ENCODE data around the gene SMARCD2.
"Not testable (repeated sequence)": the region's sequence is repeated elsewhere in the genome, so short reads cannot be mapped to it uniquely, and the experiment has no call there.

SMARCD2 gene

DNA sequence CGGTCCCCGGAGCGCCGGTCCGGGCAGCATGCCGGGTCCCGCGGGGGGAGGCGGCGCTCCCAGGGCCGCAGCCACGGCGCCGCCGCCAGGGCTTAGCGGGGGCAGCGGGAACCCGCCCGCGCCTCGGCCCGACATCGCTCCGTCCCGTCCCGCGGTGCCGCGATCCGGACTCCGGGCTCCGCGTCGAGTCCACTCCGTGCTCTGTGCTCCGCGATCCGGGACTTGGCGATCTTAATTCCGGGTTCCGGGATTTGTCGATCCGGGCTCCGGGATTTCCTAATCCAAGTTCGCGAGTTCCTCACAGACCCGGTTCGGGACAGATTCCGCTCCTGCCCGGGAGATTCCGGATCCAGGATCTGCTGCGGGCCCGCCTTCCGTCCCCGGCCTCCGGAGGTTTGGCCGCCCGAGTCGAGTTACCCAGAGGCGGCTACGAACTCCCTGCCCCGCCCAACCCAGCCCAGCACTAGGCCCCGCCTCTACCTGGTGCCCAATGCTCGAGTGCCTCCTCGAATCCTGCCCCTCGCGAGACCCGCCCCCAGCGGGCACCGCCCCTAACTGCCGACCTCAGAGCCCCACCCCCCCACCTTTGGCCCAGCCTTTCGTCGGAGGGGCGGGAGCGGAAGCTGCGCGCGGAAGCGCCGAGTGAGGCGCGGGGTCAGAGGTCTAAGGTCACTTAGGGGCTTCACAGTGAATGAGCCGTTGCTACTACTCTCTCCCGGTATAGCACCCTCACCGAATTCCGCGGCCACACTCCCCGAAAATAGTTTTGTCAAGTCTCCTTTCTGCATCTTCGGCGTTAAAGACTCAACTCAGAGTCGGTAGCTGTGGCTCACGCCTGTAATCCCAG lies at the start of gene SMARCD2:
Gene SMARCD2, minus strand, starts transcription at position 146 of the 847 bp plus-strand sequence. Its CDS starts 11 bp downstream, at position 135.
- no peaks in the 10 kb centered on the region for H3K36me3 ChIP-seq (ENCODE audit: control insufficient read depth, insufficient read depth, low read length)
- H3K9me3 ChIP-seq (ENCODE audit: control insufficient read depth, insufficient read depth, low read depth, low read length), result no peaks in the 10 kb centered on the region
- H3K4me1 ChIP-seq (ENCODE audit: control insufficient read depth, insufficient read depth, low read length), result peaks cover 31% of the 10 kb centered on the region
- peak within 1 kb of the TSS; percentile 88 for H3K4me3 ChIP-seq (ENCODE audit: low read depth, low read length)
- H3K9ac ChIP-seq (ENCODE audit: low read length), result peak within 1 kb of the TSS; percentile 87
- H3K27ac ChIP-seq (ENCODE audit: low read depth, low read length), result peak within 1 kb of the TSS; percentile 50; the same call in 1 of the 2 replicates
- peaks cover 2% of the 10 kb centered on the region; the same call in 1 of the 2 replicates for H3K27me3 ChIP-seq (ENCODE audit: control insufficient read depth, insufficient read depth, low read length)

DNA sequence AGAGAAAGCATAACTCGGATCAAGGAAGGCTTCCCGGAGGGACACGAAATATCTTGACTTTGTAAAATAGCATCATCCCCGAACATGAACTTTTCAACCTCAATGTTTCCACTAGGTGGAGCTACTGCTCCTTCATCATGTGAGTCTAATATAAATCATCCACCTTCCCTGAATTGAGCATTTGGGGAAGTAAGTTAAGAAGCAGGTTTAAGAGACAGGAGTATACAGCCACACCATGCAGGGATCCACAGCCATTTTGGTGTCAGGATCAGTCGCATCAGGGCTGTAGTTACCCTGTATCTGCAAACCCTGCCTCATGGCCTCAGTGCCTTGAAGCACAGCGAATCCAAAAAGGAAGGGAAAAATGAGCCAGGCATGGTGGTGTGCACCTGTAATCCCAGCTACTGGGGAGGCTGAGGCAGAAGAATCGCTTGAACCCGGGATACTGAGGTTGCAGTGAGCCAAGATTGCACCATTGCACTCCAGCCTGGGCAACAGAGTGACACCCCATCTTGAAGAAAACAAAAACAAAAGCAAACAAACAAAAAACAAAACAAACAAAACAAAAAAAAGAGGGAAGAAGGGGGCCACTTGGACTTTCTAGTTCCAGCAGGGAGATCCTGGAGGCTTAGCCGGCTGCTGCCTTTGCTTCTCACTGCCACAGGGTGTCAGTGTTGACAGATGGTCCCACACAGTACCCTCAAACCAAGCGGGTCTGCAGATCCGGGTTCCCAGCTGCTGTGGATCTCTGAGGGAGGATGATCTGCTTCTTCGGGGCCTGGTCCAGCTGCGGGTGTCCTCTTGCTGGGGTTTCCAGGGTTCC lies 46.8 kb upstream of the SMARCD2 start:
- not testable (repeated sequence) for H3K4me3 ChIP-seq (ENCODE audit: low read depth, low read length); H3K27me3 ChIP-seq (ENCODE audit: control insufficient read depth, insufficient read depth, low read length); H3K4me1 ChIP-seq (ENCODE audit: control insufficient read depth, insufficient read depth, low read length); H3K9ac ChIP-seq (ENCODE audit: low read length); H3K9me3 ChIP-seq (ENCODE audit: control insufficient read depth, insufficient read depth, low read depth, low read length); H3K27ac ChIP-seq (ENCODE audit: low read depth, low read length); H3K36me3 ChIP-seq (ENCODE audit: control insufficient read depth, insufficient read depth, low read length)

DNA sequence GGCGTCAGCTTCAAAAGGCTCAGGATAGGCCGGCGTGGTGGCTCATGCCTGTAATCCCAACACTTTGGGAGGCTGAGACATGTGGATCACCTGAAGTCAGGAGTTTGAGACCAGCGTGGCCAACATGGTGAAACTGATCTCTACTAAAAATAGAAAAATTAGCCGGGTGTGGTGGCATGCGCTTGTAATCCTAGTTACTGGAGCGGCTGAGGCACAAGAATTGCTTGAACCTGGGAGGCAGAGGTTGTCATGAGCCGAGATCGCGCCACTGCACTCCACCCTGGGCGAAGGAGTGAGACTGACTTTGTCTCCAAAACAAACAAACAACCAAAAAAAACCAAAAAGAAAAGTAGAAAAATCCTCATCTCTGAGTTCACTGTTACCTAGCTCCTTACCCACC lies 42.6 kb upstream of the SMARCD2 start:
- not testable (repeated sequence) for H3K4me3 ChIP-seq (ENCODE audit: low read depth, low read length); H3K36me3 ChIP-seq (ENCODE audit: control insufficient read depth, insufficient read depth, low read length); H3K27me3 ChIP-seq (ENCODE audit: control insufficient read depth, insufficient read depth, low read length); H3K9me3 ChIP-seq (ENCODE audit: control insufficient read depth, insufficient read depth, low read depth, low read length); H3K9ac ChIP-seq (ENCODE audit: low read length); H3K27ac ChIP-seq (ENCODE audit: low read depth, low read length)
- peaks cover 14% of the 10 kb centered on the region for H3K4me1 ChIP-seq (ENCODE audit: control insufficient read depth, insufficient read depth, low read length)

DNA sequence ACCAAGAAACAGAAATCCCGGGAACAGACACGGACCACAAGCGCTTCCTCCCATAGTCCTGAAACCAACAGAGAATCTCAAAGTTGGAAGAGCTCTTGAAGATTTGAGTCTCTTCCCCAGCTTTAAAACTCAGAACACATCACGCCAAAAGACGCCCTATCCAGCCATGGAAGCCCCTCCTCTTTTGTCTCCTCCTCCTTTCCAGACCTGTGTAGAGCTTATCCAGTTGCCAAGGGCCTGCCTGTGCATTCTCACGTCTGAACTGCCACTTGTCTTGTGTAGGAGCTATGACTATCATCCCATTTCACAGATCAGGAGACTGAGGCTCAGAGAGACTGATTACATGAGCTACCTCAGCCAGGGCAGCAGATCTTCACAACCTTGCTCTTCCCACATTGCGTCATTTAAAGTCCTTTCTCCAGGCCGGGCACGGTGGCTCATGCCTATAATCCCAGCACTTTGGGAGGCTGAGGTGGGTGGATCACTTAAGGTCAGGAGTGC lies 40.2 kb upstream of the SMARCD2 start:
- not testable (repeated sequence) for H3K27me3 ChIP-seq (ENCODE audit: control insufficient read depth, insufficient read depth, low read length); H3K9ac ChIP-seq (ENCODE audit: low read length); H3K9me3 ChIP-seq (ENCODE audit: control insufficient read depth, insufficient read depth, low read depth, low read length); H3K27ac ChIP-seq (ENCODE audit: low read depth, low read length); H3K36me3 ChIP-seq (ENCODE audit: control insufficient read depth, insufficient read depth, low read length); H3K4me3 ChIP-seq (ENCODE audit: low read depth, low read length)
- peaks cover 14% of the 10 kb centered on the region for H3K4me1 ChIP-seq (ENCODE audit: control insufficient read depth, insufficient read depth, low read length)

DNA sequence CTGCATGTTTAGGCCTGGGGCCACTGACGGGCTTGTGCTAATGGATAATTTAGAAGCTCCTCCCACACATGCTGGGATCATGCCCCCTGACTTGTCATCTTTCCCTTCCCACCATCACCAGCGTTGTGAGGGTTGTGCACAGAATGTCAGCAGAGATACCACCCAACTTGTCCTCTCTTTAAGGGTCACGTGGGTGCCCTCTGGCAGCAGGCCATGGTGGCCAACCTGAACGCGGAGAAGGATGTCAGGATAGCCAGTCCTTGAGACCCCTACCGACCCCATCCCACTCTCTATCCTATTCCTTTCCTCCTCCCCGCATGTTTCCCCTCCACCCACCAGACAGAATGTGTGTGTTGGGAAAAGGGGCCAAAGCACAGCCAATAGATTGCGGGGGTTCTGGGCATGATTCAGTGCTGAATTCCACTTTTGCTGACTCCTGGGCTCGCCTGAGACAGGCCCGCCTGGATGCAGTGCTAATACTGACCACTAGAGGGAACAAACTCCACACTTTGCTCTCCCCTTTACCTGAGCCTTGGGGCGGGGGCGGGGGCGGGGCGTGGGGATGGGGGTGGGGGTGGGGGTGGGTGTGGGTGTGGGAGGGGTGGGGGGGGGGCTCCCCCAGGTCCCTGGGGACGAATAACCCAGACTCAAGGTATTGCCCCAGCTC lies 39.6 kb upstream of the SMARCD2 start, which contains the start of gene GH2:
Gene GH2, minus strand, starts transcription at position 10 of the 667 bp plus-strand sequence. CDS start 143 bp downstream, outside the sequence.
- peaks cover 14% of the 10 kb centered on the region for H3K4me1 ChIP-seq (ENCODE audit: control insufficient read depth, insufficient read depth, low read length)
- no peaks in the 10 kb centered on the region for H3K9me3 ChIP-seq (ENCODE audit: control insufficient read depth, insufficient read depth, low read depth, low read length)
- H3K36me3 ChIP-seq (ENCODE audit: control insufficient read depth, insufficient read depth, low read length), result no peaks in the 10 kb centered on the region
- H3K9ac ChIP-seq (ENCODE audit: low read length), result no peak within 1 kb of the TSS
- H3K4me3 ChIP-seq (ENCODE audit: low read depth, low read length), result peak within 1 kb of the TSS; percentile 16; the same call in 1 of the 2 replicates
- H3K27me3 ChIP-seq (ENCODE audit: control insufficient read depth, insufficient read depth, low read length), result no peaks in the 10 kb centered on the region
- H3K27ac ChIP-seq (ENCODE audit: low read depth, low read length), result no peak within 1 kb of the TSS

GRCh38 chr17:63881337-63881736 lies 38.9 kb upstream of the SMARCD2 start:
- H3K4me3 ChIP-seq (ENCODE audit: low read depth, low read length), result peak overlapping the region; percentile 16; the same call in 1 of the 2 replicates
- not testable (repeated sequence) for H3K9ac ChIP-seq (ENCODE audit: low read length); H3K27ac ChIP-seq (ENCODE audit: low read depth, low read length); H3K9me3 ChIP-seq (ENCODE audit: control insufficient read depth, insufficient read depth, low read depth, low read length); H3K36me3 ChIP-seq (ENCODE audit: control insufficient read depth, insufficient read depth, low read length); H3K27me3 ChIP-seq (ENCODE audit: control insufficient read depth, insufficient read depth, low read length)
- H3K4me1 ChIP-seq (ENCODE audit: control insufficient read depth, insufficient read depth, low read length), result peaks cover 14% of the 10 kb centered on the region

DNA sequence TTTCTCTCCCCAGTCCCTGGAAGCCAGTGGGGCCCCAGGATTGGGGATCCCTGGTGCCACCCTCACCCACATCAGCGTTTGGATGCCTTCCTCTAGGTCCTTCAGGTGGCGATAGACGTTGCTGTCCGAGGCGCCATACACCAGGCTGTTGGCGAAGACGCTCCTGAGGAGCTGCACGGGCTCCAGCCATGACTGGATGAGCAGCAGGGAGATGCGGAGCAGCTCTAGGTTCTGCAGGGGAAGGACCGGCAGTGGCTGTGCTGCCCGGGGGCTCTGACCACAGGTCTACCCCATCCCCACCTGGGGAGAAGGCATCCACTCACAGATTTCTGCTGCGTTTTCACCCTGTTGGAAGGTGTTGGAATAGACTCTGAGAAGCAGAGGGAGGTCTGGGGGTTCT lies 38.2 kb upstream of the SMARCD2 start:
- Histone ChIP-seq H3K9me3 (ENCODE audit: control insufficient read depth, insufficient read depth, low read depth, low read length) (no peaks in the 10 kb centered on the region), H3K9ac (ENCODE audit: low read length) (no peak overlapping the region), H3K27ac (ENCODE audit: low read depth, low read length) (no peak overlapping the region), H3K27me3 (ENCODE audit: control insufficient read depth, insufficient read depth, low read length) (no peaks in the 10 kb centered on the region), H3K4me3 (ENCODE audit: low read depth, low read length) (no peak overlapping the region), H3K36me3 (ENCODE audit: control insufficient read depth, insufficient read depth, low read length) (no peaks in the 10 kb centered on the region), H3K4me1 (ENCODE audit: control insufficient read depth, insufficient read depth, low read length) (peaks cover 14% of the 10 kb centered on the region)

DNA sequence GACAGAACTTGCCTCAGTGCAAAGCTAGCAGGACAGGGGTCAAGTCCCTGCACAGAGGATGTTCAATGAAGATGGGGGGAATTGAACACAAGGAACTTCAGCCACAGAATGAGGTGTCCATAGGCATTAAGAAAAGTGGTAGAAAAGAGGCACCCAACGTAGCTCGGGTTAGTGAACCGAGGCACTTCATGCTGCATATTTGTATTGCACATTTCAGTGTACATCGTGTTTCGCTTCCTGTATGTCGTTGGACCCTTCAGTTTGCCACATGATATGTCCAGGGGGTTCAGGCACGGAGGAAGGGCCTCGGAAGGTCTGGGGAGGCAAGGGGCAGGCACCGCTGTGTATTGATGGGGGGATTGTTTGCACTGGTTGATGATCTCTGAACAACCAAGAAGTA lies 35.9 kb upstream of the SMARCD2 start:
- H3K4me3 ChIP-seq (ENCODE audit: low read depth, low read length); H3K27me3 ChIP-seq (ENCODE audit: control insufficient read depth, insufficient read depth, low read length); H3K9ac ChIP-seq (ENCODE audit: low read length); H3K36me3 ChIP-seq (ENCODE audit: control insufficient read depth, insufficient read depth, low read length); H3K27ac ChIP-seq (ENCODE audit: low read depth, low read length); H3K9me3 ChIP-seq (ENCODE audit: control insufficient read depth, insufficient read depth, low read depth, low read length): not testable (repeated sequence)
- H3K4me1 ChIP-seq (ENCODE audit: control insufficient read depth, insufficient read depth, low read length), result peaks cover 14% of the 10 kb centered on the region

GRCh38 chr17:63874693-63875092 lies 32.2 kb upstream of the SMARCD2 start:
- not testable (repeated sequence) for H3K27ac ChIP-seq (ENCODE audit: low read depth, low read length)

DNA sequence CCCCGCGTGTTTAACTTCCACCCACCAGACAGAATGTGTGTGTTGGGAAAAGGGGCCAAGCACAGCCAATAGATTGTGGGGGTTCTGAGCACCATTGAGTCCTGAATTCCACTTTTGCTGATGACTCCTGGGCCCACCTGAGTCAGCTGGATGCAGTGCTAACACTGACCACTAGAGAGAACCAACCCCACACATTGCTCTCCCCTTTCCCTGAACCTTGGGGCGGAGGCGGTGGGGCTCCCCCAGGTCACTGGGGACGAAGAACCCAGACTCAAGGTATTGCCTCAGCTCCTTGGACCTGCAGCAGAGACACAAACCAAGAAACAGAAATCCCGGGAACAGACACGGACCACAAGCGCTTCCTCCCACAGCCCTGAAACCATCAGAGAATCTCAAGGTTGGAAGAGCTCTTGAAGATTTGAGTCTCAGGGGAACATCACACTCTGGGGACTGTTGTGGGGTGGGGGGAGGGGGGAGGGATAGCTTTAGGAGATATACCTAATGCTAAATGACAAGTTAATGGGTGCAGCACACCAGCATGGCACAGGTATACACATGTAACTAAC lies 31.7 kb upstream of the SMARCD2 start:
- H3K9ac ChIP-seq (ENCODE audit: low read length); H3K27ac ChIP-seq (ENCODE audit: low read depth, low read length); H3K27me3 ChIP-seq (ENCODE audit: control insufficient read depth, insufficient read depth, low read length); H3K4me1 ChIP-seq (ENCODE audit: control insufficient read depth, insufficient read depth, low read length); H3K4me3 ChIP-seq (ENCODE audit: low read depth, low read length); H3K9me3 ChIP-seq (ENCODE audit: control insufficient read depth, insufficient read depth, low read depth, low read length); H3K36me3 ChIP-seq (ENCODE audit: control insufficient read depth, insufficient read depth, low read length): not testable (repeated sequence)

More at GRCh38 chr17:63874693-63875092, 32.2 kb upstream of the SMARCD2 start:
- H3K36me3 ChIP-seq (ENCODE audit: control insufficient read depth, insufficient read depth, low read length); H3K9ac ChIP-seq (ENCODE audit: low read length); H3K9me3 ChIP-seq (ENCODE audit: control insufficient read depth, insufficient read depth, low read depth, low read length); H3K27me3 ChIP-seq (ENCODE audit: control insufficient read depth, insufficient read depth, low read length); H3K4me1 ChIP-seq (ENCODE audit: control insufficient read depth, insufficient read depth, low read length); H3K4me3 ChIP-seq (ENCODE audit: low read depth, low read length): not testable (repeated sequence)

Data from HUES6 (cell line).